Spleen (tissue), 11 donors: ENCODE results near the gene PRCD. TPM values are rescaled to one million over a fixed set of nuclear protein-coding genes. Genes with fewer than 3 reads are reported as not detected.

Experiments used
- DNase-seq: peaks from one replicate; pipeline ENCODE4 v3.0.0-alpha.2; 2020
- H3K27ac ChIP-seq, 8 donors: fragments of 200-600 bp; sonication (generic) in 7 of 8; 1 replicate in 4 of 8; 2 replicates in 4 of 8; pipeline versions ENCODE4 v1.5.0 to v1.8.0; 2016 to 2021; ENCODE audit warnings: inconsistent platforms in 4 of 8, mild to moderate bottlenecking in 4 of 8, moderate library complexity in 1 of 8
- H3K27me3 ChIP-seq, 7 donors: fragments of 200-600 bp; sonication (generic) in 6 of 7; replicated peaks in 1 of 7; 1 replicate in 4 of 7; 2 replicates in 3 of 7; pipeline versions ENCODE4 v1.5.0 to v1.8.0; 2016 to 2021; ENCODE audit warnings: inconsistent platforms in 3 of 7, mild to moderate bottlenecking in 1 of 7
- H3K36me3 ChIP-seq, 6 donors: fragments of 200-600 bp; sonication (generic) in 5 of 6; 1 replicate in 4 of 6; 2 replicates in 2 of 6; pipeline versions ENCODE4 v1.5.0 to v1.8.0; 2016 to 2021; ENCODE audit warnings: inconsistent platforms in 2 of 6
- H3K4me1 ChIP-seq, 6 donors: fragments of 200-600 bp; sonication (generic) in 5 of 6; 1 replicate in 3 of 6; 2 replicates in 3 of 6; pipeline versions ENCODE4 v1.5.0 to v1.8.0; 2016 to 2021; ENCODE audit warnings: inconsistent platforms in 3 of 6
- H3K4me3 ChIP-seq, 8 donors: fragments of 200-600 bp; sonication (generic) in 7 of 8; 1 replicate in 4 of 8; 2 replicates in 4 of 8; pipeline versions ENCODE4 v1.5.0 to v1.8.0; 2016 to 2021; ENCODE audit warnings: inconsistent platforms in 4 of 8, mild to moderate bottlenecking in 4 of 8, moderate library complexity in 2 of 8
- H3K9me3 ChIP-seq, 8 donors: fragments of 200-600 bp; sonication (generic) in 7 of 8; 1 replicate in 4 of 8; 2 replicates in 4 of 8; pipeline versions ENCODE4 v1.5.0 to v1.8.0; 2016 to 2021; ENCODE audit warnings: inconsistent platforms in 4 of 8
- CTCF ChIP-seq, 11 experiments: fragments of 200-600 bp in 7 of 11; fragments of 450-650 bp in 4 of 11; sonication (generic) in 4 of 11; IDR thresholded peaks in 8 of 11; conservative IDR thresholded peaks in 3 of 11; 1 replicate in 7 of 11; 2 replicates in 4 of 11; pipeline versions ENCODE4 v1.4.0 to v1.8.0; 2016 to 2021; ENCODE audit warnings: antibody characterized with exemption in 11 of 11, inconsistent platforms in 4 of 11, mild to moderate bottlenecking in 1 of 11
- POLR2A ChIP-seq, 3 donors: fragments of 450-650 bp; IDR thresholded peaks; one replicate each; pipeline ENCODE4 v1.5.1; 2017; ENCODE audit warnings: antibody characterized with exemption in 3 of 3, mild to moderate bottlenecking in 1 of 3
- POLR2AphosphoS5 ChIP-seq, 3 donors: sonication (generic); formaldehyde crosslinking; IDR thresholded peaks; one replicate each; pipeline ENCODE4 v1.5.1; 2017; ENCODE audit warnings: antibody characterized with exemption in 3 of 3
- WGBS, 5 donors: extraction: QIAGEN DNeasy Blood & Tissue Kit in 3 of 5; methylation state at CpG; one replicate each; pipeline versions ENCODE4 v1.1.5 to v1.1.7; 2013 to 2018; 5-methylcytosine and 5-hydroxymethylcytosine counted together
- intact Hi-C: fragments of 100-400 bp; cut with DNase I; formaldehyde crosslinking; loops from one replicate; pipeline ENCODE4 v1.15.0; 2023; ENCODE audit warnings: low total_unique reads
- polyA plus RNA-seq, 3 donors: library from polyadenylated mRNA; stranded (reverse); fragments of 200-250 nt; gene quantifications; one replicate each; pipeline ENCODE4 v1.2.1, GENCODE V29; 2013
- total RNA-seq, 7 donors: library from RNA; depleted of rRNA in 3 of 7; stranded (reverse); fragments of >200 nt in 3 of 7; fragmentation: NEBNext Ultra II Directional in 4 of 7; extraction: Animal tissue kit (Norgen Biotek cat#: 25700) in 4 of 7; gene quantifications; one replicate each; pipeline versions ENCODE4 v1.1.0 to v1.2.1, GENCODE V29; 2016 to 2021
- donor health status: healthy with polysubstance abuse.
- donor health status: DM: no; HTN: no; CAD: no; lungs with moderate emphysema.
- donor health status: DM: no; HTN: no; CAD: no.
- donor health status: Bipolar disorder and iron deficiency.
- donor health status: healthy.
- donor health status: DM: no; HTN: no; CAD: no.
- donor health status: DM: yes; HTN: yes; CAD: no.

The PRCD gene
- total and polyA plus RNA-seq, 10 donors: 3.5 to 54.1 (median 11.8) TPM

GRCh38 chr17:76541739-76542454, 2.1 kb downstream of the PRCD start:
- no peak overlapping the region for H3K27ac ChIP-seq
- no peak overlapping the region for H3K4me3 ChIP-seq
- H3K9me3 ChIP-seq: no peaks in the 10 kb centered on the region
- peak; percentile 25 for DNase-seq
- TF ChIP-seq POLR2A (IDR thresholded peaks at IDR 0.05) (no peak), POLR2AphosphoS5 (IDR thresholded peaks at IDR 0.05) (no peak), CTCF (IDR thresholded peaks at IDR 0.05 in 8 of 11, conservative IDR thresholded peaks at IDR 0.05 in 3 of 11) (no peak)
- H3K4me1 ChIP-seq: peaks cover 24 to 90% (median 69%) of the 10 kb centered on the region in 6 donors
- no peaks in the 10 kb centered on the region for H3K36me3 ChIP-seq
- peaks cover 0 to 65% (median 19%) of the 10 kb centered on the region in 7 donors for H3K27me3 ChIP-seq
- intact Hi-C loops: no loop called here
- WGBS, 5 donors: 82 to 96% (median 88%) methylated on average over 10 of the region's 10 CpGs

- Histone ChIP-seq H3K4me1 (peaks cover 27 to 91% (median 72%) of the 10 kb centered on the region in 6 donors), H3K27me3 (peaks cover 0 to 58% (median 15%) of the 10 kb centered on the region in 7 donors), H3K4me3 (no peak overlapping the region), H3K27ac (peak overlapping the region in 1 of 8 donors; percentile 59), H3K9me3 (no peaks in the 10 kb centered on the region), H3K36me3 (no peaks in the 10 kb centered on the region)
- DNase-seq: peak; percentile 64
- intact Hi-C loops: no loop called here
- no peak for TF ChIP-seq POLR2A (IDR thresholded peaks at IDR 0.05)
- no peak for TF ChIP-seq POLR2AphosphoS5 (IDR thresholded peaks at IDR 0.05)
- no peak for TF ChIP-seq CTCF (IDR thresholded peaks at IDR 0.05 in 8 of 11, conservative IDR thresholded peaks at IDR 0.05 in 3 of 11)
- WGBS, 5 donors: 84 to 87% (median 84%) methylated on average over 10 of the region's 10 CpGs
These were observed 2.7 kb downstream of the PRCD start for GRCh38 chr17:76542566-76542971.

- TF ChIP-seq POLR2AphosphoS5 (IDR thresholded peaks at IDR 0.05) (no peak), CTCF (IDR thresholded peaks at IDR 0.05 in 8 of 11, conservative IDR thresholded peaks at IDR 0.05 in 3 of 11) (no peak), POLR2A (IDR thresholded peaks at IDR 0.05) (no peak)
- peak; percentile 57 for DNase-seq
- peaks cover 27 to 91% (median 68%) of the 10 kb centered on the region in 6 donors for H3K4me1 ChIP-seq
- H3K36me3 ChIP-seq: no peaks in the 10 kb centered on the region
- H3K9me3 ChIP-seq: no peaks in the 10 kb centered on the region
- WGBS, 5 donors: 82 to 90% (median 88%) methylated on average over 8 of the region's 8 CpGs
- H3K27ac ChIP-seq: peak overlapping the region in 3 of 8 donors; percentile 54 to 59 (median 58)
- H3K27me3 ChIP-seq: peaks cover 0 to 54% (median 11%) of the 10 kb centered on the region in 7 donors
- H3K4me3 ChIP-seq: no peak overlapping the region
- intact Hi-C loops: no loop called here
These were observed 3.1 kb downstream of the PRCD start for GRCh38 chr17:76542984-76543383.

- H3K4me1 ChIP-seq: peaks cover 26 to 90% (median 63%) of the 10 kb centered on the region in 6 donors
- WGBS, 5 donors: 69 to 81% (median 74%) methylated on average over 6 of the region's 6 CpGs
- DNase-seq: peak; percentile 70
- no peaks in the 10 kb centered on the region for H3K9me3 ChIP-seq
- peaks cover 0 to 50% (median 6%) of the 10 kb centered on the region in 7 donors for H3K27me3 ChIP-seq
- no peaks in the 10 kb centered on the region for H3K36me3 ChIP-seq
- H3K4me3 ChIP-seq: no peak overlapping the region
- H3K27ac ChIP-seq: peak overlapping the region in 5 of 8 donors; percentile 54 to 60 (median 58)
- intact Hi-C loops: no loop called here
- TF ChIP-seq CTCF (IDR thresholded peaks at IDR 0.05 in 8 of 11, conservative IDR thresholded peaks at IDR 0.05 in 3 of 11): no peak
- TF ChIP-seq POLR2A (IDR thresholded peaks at IDR 0.05): no peak
- TF ChIP-seq POLR2AphosphoS5 (IDR thresholded peaks at IDR 0.05): no peak
These were observed 3.6 kb downstream of the PRCD start for GRCh38 chr17:76543482-76543825.
